Kidney (tissue), 14 donors: ENCODE measurements around the gene ERBB3. TPM values are rescaled to one million over a fixed set of nuclear protein-coding genes. Genes with fewer than 3 reads are reported as not detected.
"Not testable (repeated sequence)": the region's sequence is repeated elsewhere in the genome, so short reads cannot be mapped to it uniquely, and the experiment has no call there.

ENCODE experiments used
- DNase-seq, 5 donors: peaks; one replicate each; pipeline ENCODE4 v3.0.0-alpha.2; 2013 to 2020
- FAIRE-seq: peaks from 2 replicates; lab custom pipeline; 2012; peaks lifted over from hg19 to GRCh38; lab: Jason Lieb, UNC
- H3K27ac ChIP-seq, 2 donors: one replicate each; pipeline ENCODE4 v1.7.0; 2013; ENCODE audit warnings: low read depth in 2 of 2, low read length in 2 of 2, inconsistent platforms in 1 of 2
- H3K27me3 ChIP-seq: one replicate; pipeline ENCODE4 v1.7.1; 2013; ENCODE audit warnings: low read length, inconsistent platforms; ENCODE audit not compliant: control insufficient read depth, insufficient read depth
- H3K36me3 ChIP-seq, 3 donors: one replicate each; pipeline versions ENCODE4 v1.7.0 to v1.7.1; 2013; ENCODE audit warnings: low read length in 3 of 3, control low read depth in 1 of 3, inconsistent platforms in 1 of 3; ENCODE audit not compliant: insufficient read depth in 3 of 3, control insufficient read depth in 2 of 3
- H3K4me1 ChIP-seq, 3 donors: one replicate each; pipeline versions ENCODE4 v1.7.0 to v1.7.1; 2013; ENCODE audit warnings: low read length in 3 of 3, inconsistent platforms in 1 of 3, low read depth in 1 of 3; ENCODE audit not compliant: control insufficient read depth in 2 of 3, insufficient read depth in 2 of 3
- H3K4me3 ChIP-seq, 3 donors: one replicate each; pipeline versions ENCODE4 v1.7.0 to v1.8.1; 2013; ENCODE audit warnings: low read length in 3 of 3, control low read depth in 1 of 3, inconsistent platforms in 1 of 3
- H3K9ac ChIP-seq, 3 donors: one replicate each; pipeline versions ENCODE4 v1.7.0 to v1.7.1; 2013; ENCODE audit warnings: low read length in 3 of 3, control low read depth in 1 of 3, inconsistent platforms in 1 of 3
- H3K9me3 ChIP-seq, 3 donors: one replicate each; pipeline versions ENCODE4 v1.7.0 to v1.7.1; 2013; ENCODE audit warnings: low read length in 3 of 3, control low read depth in 1 of 3, inconsistent platforms in 1 of 3; ENCODE audit not compliant: control insufficient read depth in 2 of 3, insufficient read depth in 1 of 3
- CTCF ChIP-seq: IDR thresholded peaks from 3 replicates; pipeline ENCODE4 v1.5.1; 2012; ENCODE audit warnings: mild to moderate bottlenecking, moderate library complexity, borderline replicate concordance; ENCODE audit not compliant: insufficient read depth; ENCODE audit errors: extremely low read depth
- intact Hi-C: fragments of 100-400 bp; cut with DNase I; formaldehyde crosslinking; loops from one replicate; pipeline ENCODE4 v1.11.1; 2022
- polyA plus RNA-seq: library from polyadenylated mRNA; stranded (reverse); fragments of 350-450 nt; fragmentation: Illumina TruSeq; extraction: RNeasy Lipid Tissue Mini Kit (QIAGEN cat#74804); gene quantifications from one replicate; pipeline ENCODE4 v1.2.3, GENCODE V29; 2014; ENCODE audit warnings: low read depth, low replicate concordance; ENCODE audit not compliant: insufficient read depth
- total RNA-seq: library from RNA; stranded (reverse); fragmentation: NEBNext Ultra II Directional; extraction: Animal tissue kit (Norgen Biotek cat#: 25700); gene quantifications from one replicate; pipeline ENCODE4 v1.2.1, GENCODE V29; 2021
- donor health status: control.
- donor health status: control.
- donor health status: control.
- donor health status: control.
- donor health status: control.
- donor health status: DM: yes; HTN: yes; CAD: no.
- donor health status: Normal renal cell carcinoma (clear cell type).

Gene ERBB3
- total and polyA plus RNA-seq, 2 donors from 2014 or later = 31.5 to 58.1 TPM

GRCh38 chr12:56062996-56063395 lies 17.0 kb upstream of the ERBB3 start:
- no peak for TF ChIP-seq CTCF
- FAIRE-seq = no peak
- H3K36me3 ChIP-seq = no peaks in the 10 kb centered on the region
- no peak overlapping the region for H3K27ac ChIP-seq
- intact Hi-C loops = no loop called here
- DNase-seq = no peak
- H3K27me3 ChIP-seq = no peaks in the 10 kb centered on the region
- H3K4me1 ChIP-seq = no peaks in the 10 kb centered on the region
- H3K4me3 ChIP-seq = no peak overlapping the region
- H3K9ac ChIP-seq = no peak overlapping the region
- H3K9me3 ChIP-seq = no peaks in the 10 kb centered on the region

DNA sequence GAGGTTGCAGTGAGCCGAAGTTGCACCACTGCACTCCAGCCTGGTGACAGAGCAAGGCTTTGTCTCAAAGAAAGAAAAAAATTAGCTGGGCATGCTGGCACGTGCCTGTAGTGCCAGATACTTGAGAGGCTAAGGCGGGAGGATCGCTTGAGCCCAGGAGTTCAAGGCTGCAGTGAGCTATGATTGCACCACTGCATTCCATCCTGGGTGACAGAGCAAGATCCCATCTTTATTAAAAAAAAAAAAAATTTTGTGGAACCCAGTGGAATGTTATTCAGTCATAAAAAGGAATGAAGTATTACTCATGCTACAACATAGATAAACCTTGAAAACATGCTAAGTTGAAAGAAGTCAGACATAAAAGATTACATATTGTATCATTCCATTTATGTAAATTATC lies 8.3 kb upstream of the ERBB3 start:
- DNase-seq (peak in 1 of 5 donors; percentile 12), FAIRE-seq (no peak)
- H3K9me3 ChIP-seq = no peaks in the 10 kb centered on the region
- intact Hi-C loops = no loop called here
- H3K27ac ChIP-seq = no peak overlapping the region
- no peaks in the 10 kb centered on the region for H3K36me3 ChIP-seq
- H3K4me3 ChIP-seq = no peak overlapping the region
- TF ChIP-seq CTCF = no peak
- no peaks in the 10 kb centered on the region for H3K27me3 ChIP-seq
- H3K4me1 ChIP-seq = no peaks in the 10 kb centered on the region
- no peak overlapping the region for H3K9ac ChIP-seq

DNA sequence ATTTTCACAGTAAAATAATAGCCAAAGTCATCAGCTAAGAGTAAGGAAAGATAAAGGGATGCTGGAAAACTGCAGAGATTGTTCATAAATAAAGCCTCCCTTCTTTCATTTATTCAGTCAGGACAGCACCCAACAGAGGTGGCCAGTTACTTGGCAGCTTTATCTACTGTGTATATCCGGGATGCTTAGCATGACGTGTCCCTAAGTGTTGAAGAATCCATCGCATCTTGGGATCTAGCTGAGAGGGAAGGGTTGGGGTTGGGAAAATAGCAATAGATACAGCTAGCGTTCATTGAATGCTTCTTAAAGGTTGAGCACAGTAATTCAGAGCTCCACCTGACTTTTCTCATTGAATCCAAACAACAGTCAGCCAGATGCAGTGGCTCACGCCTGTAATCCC lies 5.6 kb upstream of the ERBB3 start:
- H3K9ac ChIP-seq = no peak overlapping the region
- no peak for FAIRE-seq
- H3K27ac ChIP-seq = no peak overlapping the region
- H3K4me1 ChIP-seq = peaks cover 0 to 4% (median 3%) of the 10 kb centered on the region in 3 donors
- H3K9me3 ChIP-seq = no peaks in the 10 kb centered on the region
- TF ChIP-seq CTCF = no peak
- no peak overlapping the region for H3K4me3 ChIP-seq
- DNase-seq = no peak
- intact Hi-C loops = no loop called here
- H3K36me3 ChIP-seq = no peaks in the 10 kb centered on the region
- H3K27me3 ChIP-seq = no peaks in the 10 kb centered on the region

GRCh38 chr12:56077966-56078365 lies 2.0 kb upstream of the ERBB3 start:
- H3K36me3 ChIP-seq, H3K27ac ChIP-seq, H3K9me3 ChIP-seq, intact Hi-C loops, H3K4me3 ChIP-seq, H3K4me1 ChIP-seq, H3K27me3 ChIP-seq, H3K9ac ChIP-seq, DNase-seq, FAIRE-seq: not testable (repeated sequence)
